Progenitor cell of endocrine pancreas (in vitro differentiated cells): ENCODE data around the gene FLOT2. TPM values are rescaled to one million over a fixed set of nuclear protein-coding genes. Genes with fewer than 3 reads are reported as not detected.
A peak's percentile ranks its signal among the peaks of the same experiment; 100 is the strongest.

Source experiments
- DNase-seq: peaks from one replicate; pipeline ENCODE4 v3.0.0; 2021; ENCODE audit warnings: low spot score; ENCODE audit not compliant: unreplicated experiment
- H3K27ac Mint-ChIP-seq: 2 replicates; pipeline ENCODE4 v1.8.0; 2021; ENCODE audit warnings: mild to moderate bottlenecking, moderate library complexity, mixed read lengths
- H3K27me3 Mint-ChIP-seq: 2 replicates; pipeline ENCODE4 v1.8.0; 2021; ENCODE audit warnings: mixed read lengths
- H3K36me3 Mint-ChIP-seq: 2 replicates; pipeline ENCODE4 v1.8.0; 2022; ENCODE audit warnings: mixed read lengths; ENCODE audit not compliant: insufficient read depth
- H3K4me1 Mint-ChIP-seq: 2 replicates; pipeline ENCODE4 v1.8.0; 2021; ENCODE audit warnings: low read depth, mixed read lengths
- H3K4me3 Mint-ChIP-seq: 2 replicates; pipeline ENCODE4 v1.8.0; 2021; ENCODE audit warnings: low read depth, mild to moderate bottlenecking, moderate library complexity, mixed read lengths
- H3K9me3 Mint-ChIP-seq: 2 replicates; pipeline ENCODE4 v1.8.0; 2021; ENCODE audit warnings: low read depth, mixed read lengths
- total RNA-seq: library from RNA; stranded (reverse); gene quantifications from 2 replicates; pipeline ENCODE4 v1.2.1, GENCODE V29; 2021
- TF ChIP-seq, protein P1 (sequence below): fragments of 200-600 bp; sonication (generic); IDR thresholded peaks from one replicate; pipeline ENCODE4 v1.5.0; 2021; ENCODE audit warnings: antibody characterized with exemption, mild to moderate bottlenecking; ENCODE audit not compliant: unreplicated experiment

Gene FLOT2
- total RNA-seq, 1 donor from 2014 or later = 131 TPM

- H3K4me3 Mint-ChIP-seq = no peak overlapping the region
- no peaks in the 10 kb centered on the region for H3K9me3 Mint-ChIP-seq
- DNase-seq = no peak
- no peak overlapping the region for H3K27ac Mint-ChIP-seq
- TF ChIP-seq, protein P1, sequence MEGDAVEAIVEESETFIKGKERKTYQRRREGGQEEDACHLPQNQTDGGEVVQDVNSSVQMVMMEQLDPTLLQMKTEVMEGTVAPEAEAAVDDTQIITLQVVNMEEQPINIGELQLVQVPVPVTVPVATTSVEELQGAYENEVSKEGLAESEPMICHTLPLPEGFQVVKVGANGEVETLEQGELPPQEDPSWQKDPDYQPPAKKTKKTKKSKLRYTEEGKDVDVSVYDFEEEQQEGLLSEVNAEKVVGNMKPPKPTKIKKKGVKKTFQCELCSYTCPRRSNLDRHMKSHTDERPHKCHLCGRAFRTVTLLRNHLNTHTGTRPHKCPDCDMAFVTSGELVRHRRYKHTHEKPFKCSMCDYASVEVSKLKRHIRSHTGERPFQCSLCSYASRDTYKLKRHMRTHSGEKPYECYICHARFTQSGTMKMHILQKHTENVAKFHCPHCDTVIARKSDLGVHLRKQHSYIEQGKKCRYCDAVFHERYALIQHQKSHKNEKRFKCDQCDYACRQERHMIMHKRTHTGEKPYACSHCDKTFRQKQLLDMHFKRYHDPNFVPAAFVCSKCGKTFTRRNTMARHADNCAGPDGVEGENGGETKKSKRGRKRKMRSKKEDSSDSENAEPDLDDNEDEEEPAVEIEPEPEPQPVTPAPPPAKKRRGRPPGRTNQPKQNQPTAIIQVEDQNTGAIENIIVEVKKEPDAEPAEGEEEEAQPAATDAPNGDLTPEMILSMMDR = no peak
- H3K36me3 Mint-ChIP-seq = peaks cover 9% of the 10 kb centered on the region
- H3K4me1 Mint-ChIP-seq = no peaks in the 10 kb centered on the region
- H3K27me3 Mint-ChIP-seq = no peaks in the 10 kb centered on the region
These were observed 11.6 kb downstream of the FLOT2 start for GRCh38 chr17:28885951-28886350.

GRCh38 chr17:28885363-28885762 is 12.2 kb downstream of the FLOT2 start:
- Mint-ChIP-seq H3K4me3 (no peak overlapping the region), H3K27me3 (no peaks in the 10 kb centered on the region), H3K9me3 (no peaks in the 10 kb centered on the region), H3K36me3 (peaks cover 9% of the 10 kb centered on the region), H3K4me1 (no peaks in the 10 kb centered on the region), H3K27ac (no peak overlapping the region)
- TF ChIP-seq, protein P1 = no peak
- no peak for DNase-seq

- H3K4me3 Mint-ChIP-seq = no peak overlapping the region
- TF ChIP-seq, protein P1 = no peak
- H3K4me1 Mint-ChIP-seq = no peaks in the 10 kb centered on the region
- peak overlapping the region; percentile 33 for H3K27ac Mint-ChIP-seq
- peaks cover 11% of the 10 kb centered on the region for H3K36me3 Mint-ChIP-seq
- no peak for DNase-seq
- H3K27me3 Mint-ChIP-seq = no peaks in the 10 kb centered on the region
- H3K9me3 Mint-ChIP-seq = no peaks in the 10 kb centered on the region
These were observed 13.4 kb downstream of the FLOT2 start for GRCh38 chr17:28883967-28884702.

GRCh38 chr17:28882154-28882895 is 15.2 kb downstream of the FLOT2 start:
- TF ChIP-seq, protein P1 = no peak
- H3K36me3 Mint-ChIP-seq = peaks cover 20% of the 10 kb centered on the region
- no peak for DNase-seq
- H3K27me3 Mint-ChIP-seq = no peaks in the 10 kb centered on the region
- H3K9me3 Mint-ChIP-seq = peaks cover 3% of the 10 kb centered on the region
- H3K4me3 Mint-ChIP-seq = no peak overlapping the region
- H3K27ac Mint-ChIP-seq = no peak overlapping the region
- H3K4me1 Mint-ChIP-seq = no peaks in the 10 kb centered on the region

- TF ChIP-seq, protein P1 = no peak
- H3K36me3 Mint-ChIP-seq = peaks cover 21% of the 10 kb centered on the region
These were observed 15.9 kb downstream of the FLOT2 start for GRCh38 chr17:28881533-28882056.

More at GRCh38 chr17:28881533-28882056, 15.9 kb downstream of the FLOT2 start:
- DNase-seq = no peak
- peaks cover 3% of the 10 kb centered on the region for H3K9me3 Mint-ChIP-seq
- no peak overlapping the region for H3K27ac Mint-ChIP-seq
- no peaks in the 10 kb centered on the region for H3K27me3 Mint-ChIP-seq
- no peaks in the 10 kb centered on the region for H3K4me1 Mint-ChIP-seq
- no peak overlapping the region for H3K4me3 Mint-ChIP-seq
